ENCODE data around the gene CCDC78. TPM values are rescaled to one million over a fixed set of nuclear protein-coding genes. Genes with fewer than 3 reads are reported as not detected.
A peak's percentile ranks its signal among the peaks of the same experiment; 100 is the strongest.

CCDC78 gene
- total and polyA plus RNA-seq, 4 donors: 0.39 to 1.7 (median 0.97) TPM; not detected in 1

DNA sequence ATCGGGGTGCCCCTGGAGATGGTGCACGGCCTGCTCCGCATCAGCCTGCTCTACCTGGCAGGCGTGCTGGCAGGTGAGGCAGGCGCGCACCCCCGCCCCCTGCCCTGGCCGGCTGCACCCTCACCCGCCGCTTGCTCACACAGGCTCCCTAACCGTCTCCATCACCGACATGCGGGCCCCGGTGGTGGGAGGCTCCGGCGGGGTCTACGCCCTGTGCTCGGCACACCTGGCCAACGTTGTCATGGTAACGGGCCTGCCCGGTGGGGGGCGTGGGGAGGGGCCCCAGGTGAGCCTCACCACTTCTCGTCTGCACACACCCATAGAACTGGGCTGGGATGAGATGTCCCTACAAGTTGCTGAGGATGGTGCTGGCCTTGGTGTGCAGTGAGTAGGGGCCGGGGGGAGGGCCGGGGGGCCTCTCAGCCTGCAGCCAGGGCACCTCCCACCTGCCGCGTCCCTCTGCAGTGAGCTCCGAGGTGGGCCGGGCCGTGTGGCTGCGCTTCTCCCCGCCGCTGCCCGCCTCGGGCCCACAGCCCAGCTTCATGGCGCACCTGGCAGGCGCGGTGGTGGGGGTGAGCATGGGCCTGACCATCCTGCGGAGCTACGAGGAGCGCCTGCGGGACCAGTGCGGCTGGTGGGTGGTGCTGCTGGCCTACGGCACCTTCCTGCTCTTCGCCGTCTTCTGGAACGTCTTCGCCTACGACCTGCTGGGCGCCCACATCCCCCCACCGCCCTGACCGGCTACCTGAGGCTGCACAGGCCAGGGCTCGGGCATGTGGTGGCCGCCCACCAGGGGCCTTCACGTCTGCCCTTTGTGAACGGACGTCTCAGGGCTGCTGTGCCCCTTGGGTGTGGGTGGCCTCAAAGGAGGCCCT lies 48.7 kb downstream of the CCDC78 start:
- Histone ChIP-seq H3K36me3 (ENCODE audit: control insufficient read depth in 1 of 2, insufficient read depth in 2 of 2, low read length in 1 of 2) (peaks cover 0 to 10% of the 10 kb centered on the region in 2 donors), H3K4me1 (ENCODE audit: control insufficient read depth in 1 of 2, insufficient read depth in 2 of 2, low read length in 2 of 2) (no peaks in the 10 kb centered on the region), H3K27ac (ENCODE audit: low read depth in 1 of 2, low read length in 2 of 2) (no peak overlapping the region), H3K27me3 (ENCODE audit: control insufficient read depth in 1 of 2, insufficient read depth in 2 of 2, low read length in 1 of 2) (no peaks in the 10 kb centered on the region), H3K9me3 (ENCODE audit: control insufficient read depth, low read length) (no peaks in the 10 kb centered on the region), H3K4me3 (ENCODE audit: low read length in 2 of 2) (no peak overlapping the region)
- no peak for DNase-seq
- 62 to 72% methylated on average over 56 to 57 of the region's 57 CpGs for WGBS, 2 donors
- no peak for ATAC-seq (ENCODE audit: low FRiP score)
- intact Hi-C loops (cut with DNase I): no loop called here

DNA sequence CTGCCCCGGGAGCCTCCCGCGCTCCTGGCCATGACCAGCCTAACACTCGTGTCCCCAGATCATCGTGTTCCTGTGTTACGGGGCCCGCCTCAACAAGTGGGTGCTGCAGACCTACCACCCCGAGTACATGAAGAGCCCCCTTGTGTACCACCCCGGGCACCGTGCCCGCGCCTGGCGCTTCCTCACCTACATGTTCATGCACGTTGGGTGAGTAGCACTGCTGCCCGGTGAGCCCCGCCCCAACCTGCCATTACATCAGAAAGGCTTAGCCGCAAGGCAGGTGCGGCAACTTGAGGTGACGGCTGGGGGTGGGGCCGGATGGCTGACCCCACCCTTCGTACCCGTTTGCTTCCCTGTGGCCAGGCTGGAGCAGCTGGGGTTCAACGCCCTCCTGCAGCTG lies 49.3 kb downstream of the CCDC78 start:
- Histone ChIP-seq H3K9me3 (ENCODE audit: control insufficient read depth, low read length) (no peaks in the 10 kb centered on the region), H3K36me3 (ENCODE audit: control insufficient read depth in 1 of 2, insufficient read depth in 2 of 2, low read length in 1 of 2) (peaks cover 0 to 12% of the 10 kb centered on the region in 2 donors), H3K27me3 (ENCODE audit: control insufficient read depth in 1 of 2, insufficient read depth in 2 of 2, low read length in 1 of 2) (no peaks in the 10 kb centered on the region), H3K27ac (ENCODE audit: low read depth in 1 of 2, low read length in 2 of 2) (no peak overlapping the region), H3K4me3 (ENCODE audit: low read length in 2 of 2) (no peak overlapping the region), H3K4me1 (ENCODE audit: control insufficient read depth in 1 of 2, insufficient read depth in 2 of 2, low read length in 2 of 2) (no peaks in the 10 kb centered on the region)
- ATAC-seq (ENCODE audit: low FRiP score): no peak
- 77 to 80% methylated on average over 23 of the region's 23 CpGs for WGBS, 2 donors
- intact Hi-C loops (cut with DNase I): no loop called here
- DNase-seq: no peak

DNA sequence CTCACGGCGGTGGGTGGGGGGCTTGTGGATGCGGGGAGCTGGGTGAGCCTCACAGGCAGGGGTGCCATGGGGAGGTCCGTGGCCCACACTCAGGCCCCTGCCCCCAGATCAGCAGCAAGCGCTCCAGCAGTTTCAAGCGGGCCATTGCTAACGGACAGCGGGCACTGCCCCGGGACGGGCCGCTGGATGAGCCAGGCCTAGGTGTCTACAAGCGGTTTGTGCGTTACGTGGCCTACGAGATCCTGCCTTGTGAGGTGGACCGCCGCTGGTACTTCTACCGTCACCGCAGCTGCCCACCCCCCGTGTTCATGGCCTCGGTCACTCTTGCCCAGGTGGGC lies 49.7 kb downstream of the CCDC78 start:
- Histone ChIP-seq H3K27me3 (ENCODE audit: control insufficient read depth in 1 of 2, insufficient read depth in 2 of 2, low read length in 1 of 2) (no peaks in the 10 kb centered on the region), H3K4me3 (ENCODE audit: low read length in 2 of 2) (no peak overlapping the region), H3K36me3 (ENCODE audit: control insufficient read depth in 1 of 2, insufficient read depth in 2 of 2, low read length in 1 of 2) (peaks cover 0 to 11% of the 10 kb centered on the region in 2 donors), H3K9me3 (ENCODE audit: control insufficient read depth, low read length) (no peaks in the 10 kb centered on the region), H3K27ac (ENCODE audit: low read depth in 1 of 2, low read length in 2 of 2) (no peak overlapping the region), H3K4me1 (ENCODE audit: control insufficient read depth in 1 of 2, insufficient read depth in 2 of 2, low read length in 2 of 2) (no peaks in the 10 kb centered on the region)
- no peak for ATAC-seq (ENCODE audit: low FRiP score)
- 93 to 94% methylated on average over 21 of the region's 21 CpGs for WGBS, 2 donors
- intact Hi-C loops (cut with DNase I): no loop called here
- DNase-seq: no peak

DNA sequence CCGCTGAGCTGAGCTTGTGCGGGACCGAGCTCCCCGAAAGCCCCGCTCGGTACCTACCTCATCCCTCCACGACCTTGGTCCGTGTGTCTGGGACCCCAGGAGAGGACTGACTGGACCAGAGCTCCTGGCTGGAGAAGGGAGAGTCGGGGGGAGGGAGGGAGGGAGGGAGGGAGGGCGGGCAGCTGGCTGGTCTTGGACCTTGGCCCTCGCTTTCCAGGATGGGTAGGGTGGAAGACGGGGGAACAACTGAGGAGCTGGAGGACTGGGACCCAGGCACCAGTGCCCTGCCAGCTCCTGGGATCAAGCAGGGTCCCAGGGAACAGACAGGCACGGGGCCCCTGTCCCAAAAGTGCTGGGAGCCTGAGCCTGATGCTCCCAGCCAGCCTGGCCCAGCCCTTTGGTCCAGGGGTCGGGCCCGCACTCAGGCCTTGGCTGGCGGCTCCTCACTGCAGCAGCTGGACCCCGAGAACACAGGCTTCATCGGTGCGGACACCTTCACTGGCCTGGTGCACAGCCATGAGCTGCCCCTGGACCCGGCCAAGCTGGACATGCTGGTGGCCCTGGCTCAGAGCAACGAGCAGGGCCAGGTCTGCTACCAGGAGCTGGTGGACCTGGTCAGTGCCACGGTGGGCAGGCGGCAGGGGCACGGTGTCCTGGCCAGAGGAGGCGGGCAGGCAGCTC lies 50.2 kb downstream of the CCDC78 start:
- intact Hi-C loops (cut with DNase I): no loop called here
- Histone ChIP-seq H3K4me1 (ENCODE audit: control insufficient read depth in 1 of 2, insufficient read depth in 2 of 2, low read length in 2 of 2) (no peaks in the 10 kb centered on the region), H3K27ac (ENCODE audit: low read depth in 1 of 2, low read length in 2 of 2) (no peak overlapping the region), H3K4me3 (ENCODE audit: low read length in 2 of 2) (peak overlapping the region in 1 of 2 donors; percentile 29), H3K36me3 (ENCODE audit: control insufficient read depth in 1 of 2, insufficient read depth in 2 of 2, low read length in 1 of 2) (peaks cover 0 to 11% of the 10 kb centered on the region in 2 donors), H3K27me3 (ENCODE audit: control insufficient read depth in 1 of 2, insufficient read depth in 2 of 2, low read length in 1 of 2) (no peaks in the 10 kb centered on the region), H3K9me3 (ENCODE audit: control insufficient read depth, low read length) (no peaks in the 10 kb centered on the region)
- ATAC-seq (ENCODE audit: low FRiP score) (no peak), DNase-seq (no peak)
- WGBS, 2 donors: 37 to 53% methylated on average over 17 to 25 of the region's 25 CpGs

DNA sequence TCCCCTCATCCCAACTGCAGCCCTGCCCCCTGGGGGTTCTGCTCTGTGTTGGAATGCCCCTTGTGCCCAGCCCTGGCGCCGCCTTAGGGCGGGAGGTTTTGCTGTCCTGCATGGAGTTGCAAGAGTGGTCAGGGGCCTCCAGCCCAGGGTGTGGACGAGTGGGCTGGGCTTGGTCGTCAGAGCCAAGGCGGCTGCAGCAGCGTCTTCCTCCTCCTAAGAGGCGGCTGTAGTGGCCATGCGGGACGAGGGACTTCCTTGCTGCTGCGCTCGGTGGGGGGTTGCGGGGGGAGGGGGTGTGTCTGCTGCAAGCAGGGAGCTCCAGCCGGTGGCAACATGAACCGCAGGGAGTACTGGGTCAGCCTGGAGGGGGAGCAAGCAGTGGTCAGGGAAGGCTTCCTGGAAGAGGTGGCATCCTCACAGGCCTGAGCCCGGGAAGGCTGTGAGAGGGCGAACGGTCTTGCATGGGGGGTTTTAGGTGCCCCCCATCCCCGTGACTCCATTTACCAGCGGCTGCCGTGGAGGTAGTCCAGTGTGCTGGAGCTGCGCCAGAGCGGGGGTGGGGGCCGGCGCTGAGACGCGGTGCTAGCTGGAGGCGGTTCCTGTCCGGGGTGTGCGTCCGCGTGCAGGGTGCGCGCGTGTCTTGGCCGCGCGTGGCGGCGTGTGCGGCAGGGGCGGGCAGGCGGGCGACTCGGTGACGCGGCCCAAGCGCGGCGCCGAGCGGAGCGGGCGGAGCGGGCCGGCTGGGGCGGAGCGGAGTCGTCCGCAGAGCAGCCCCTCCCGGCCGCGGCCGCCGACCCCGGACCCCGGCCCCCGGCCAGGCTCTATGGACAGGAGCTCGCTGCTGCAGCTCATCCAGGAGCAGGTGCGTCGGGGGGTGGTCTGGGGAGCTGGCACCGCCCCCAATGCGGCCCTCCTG lies 51.0 kb downstream of the CCDC78 start, which contains the start of gene RHBDL1:
Gene RHBDL1 (plus strand): TSS at position 704 of the 916 bp plus-strand sequence. CDS start 120 bp downstream, at position 824.
- intact Hi-C loops (cut with DNase I): no loop called here
- no peak for ATAC-seq (ENCODE audit: low FRiP score)
- WGBS, 2 donors: 6 to 7% methylated on average over 43 to 73 of the region's 73 CpGs

DNA sequence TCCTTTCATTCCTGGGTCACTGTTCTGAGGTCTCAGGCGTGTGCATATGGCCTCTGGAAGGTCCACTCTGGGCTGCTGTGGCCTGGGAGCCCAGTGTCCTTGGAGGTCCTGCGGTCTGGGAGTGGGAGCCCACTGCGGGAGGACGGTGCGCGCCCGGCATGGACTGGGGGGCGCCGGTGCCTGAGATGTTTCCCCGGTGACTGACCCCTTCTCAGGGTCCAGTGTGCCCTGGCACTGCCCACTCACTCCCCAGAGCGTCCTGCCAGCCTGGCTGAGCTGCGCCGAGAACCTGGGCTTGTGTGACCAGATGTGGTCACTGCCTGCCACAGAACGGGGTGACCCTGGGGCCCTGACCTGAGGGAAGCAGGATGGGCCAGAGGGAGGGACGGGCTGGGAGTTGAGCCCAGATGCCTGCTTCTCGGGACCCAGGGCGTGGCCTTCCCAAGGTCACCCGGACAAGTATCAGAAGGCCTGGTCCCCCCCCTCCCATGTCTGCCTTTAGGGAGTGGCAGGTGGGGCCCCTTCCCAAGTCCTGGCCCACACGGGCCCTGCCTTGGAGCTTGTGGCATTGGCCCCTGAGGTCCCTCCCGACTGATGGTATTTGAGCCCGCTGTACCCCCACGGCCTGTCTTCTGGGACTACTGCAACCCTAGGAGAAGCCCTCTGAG lies 51.9 kb downstream of the CCDC78 start:
- 80 to 83% methylated on average over 21 to 22 of the region's 22 CpGs for WGBS, 2 donors
- Histone ChIP-seq H3K27ac (ENCODE audit: low read depth in 1 of 2, low read length in 2 of 2) (no peak overlapping the region), H3K9me3 (ENCODE audit: control insufficient read depth, low read length) (no peaks in the 10 kb centered on the region), H3K4me3 (ENCODE audit: low read length in 2 of 2) (no peak overlapping the region), H3K27me3 (ENCODE audit: control insufficient read depth in 1 of 2, insufficient read depth in 2 of 2, low read length in 1 of 2) (no peaks in the 10 kb centered on the region), H3K36me3 (ENCODE audit: control insufficient read depth in 1 of 2, insufficient read depth in 2 of 2, low read length in 1 of 2) (peaks cover 0 to 14% of the 10 kb centered on the region in 2 donors), H3K4me1 (ENCODE audit: control insufficient read depth in 1 of 2, insufficient read depth in 2 of 2, low read length in 2 of 2) (no peaks in the 10 kb centered on the region)
- DNase-seq (no peak), ATAC-seq (ENCODE audit: low FRiP score) (no peak)
- intact Hi-C loops (cut with DNase I): no loop called here

More for the DNA sequence above, 51.0 kb downstream of the CCDC78 start, which contains the start of gene RHBDL1:
- Histone ChIP-seq H3K4me3 (ENCODE audit: low read length in 2 of 2) (peak within 1 kb of the TSS in 1 of 2 donors; percentile 29), H3K4me1 (ENCODE audit: control insufficient read depth in 1 of 2, insufficient read depth in 2 of 2, low read length in 2 of 2) (no peaks in the 10 kb centered on the region), H3K36me3 (ENCODE audit: control insufficient read depth in 1 of 2, insufficient read depth in 2 of 2, low read length in 1 of 2) (peaks cover 0 to 14% of the 10 kb centered on the region in 2 donors), H3K9me3 (ENCODE audit: control insufficient read depth, low read length) (no peaks in the 10 kb centered on the region), H3K27me3 (ENCODE audit: control insufficient read depth in 1 of 2, insufficient read depth in 2 of 2, low read length in 1 of 2) (no peaks in the 10 kb centered on the region), H3K27ac (ENCODE audit: low read depth in 1 of 2, low read length in 2 of 2) (no peak within 1 kb of the TSS)
- no peak for DNase-seq

DNA sequence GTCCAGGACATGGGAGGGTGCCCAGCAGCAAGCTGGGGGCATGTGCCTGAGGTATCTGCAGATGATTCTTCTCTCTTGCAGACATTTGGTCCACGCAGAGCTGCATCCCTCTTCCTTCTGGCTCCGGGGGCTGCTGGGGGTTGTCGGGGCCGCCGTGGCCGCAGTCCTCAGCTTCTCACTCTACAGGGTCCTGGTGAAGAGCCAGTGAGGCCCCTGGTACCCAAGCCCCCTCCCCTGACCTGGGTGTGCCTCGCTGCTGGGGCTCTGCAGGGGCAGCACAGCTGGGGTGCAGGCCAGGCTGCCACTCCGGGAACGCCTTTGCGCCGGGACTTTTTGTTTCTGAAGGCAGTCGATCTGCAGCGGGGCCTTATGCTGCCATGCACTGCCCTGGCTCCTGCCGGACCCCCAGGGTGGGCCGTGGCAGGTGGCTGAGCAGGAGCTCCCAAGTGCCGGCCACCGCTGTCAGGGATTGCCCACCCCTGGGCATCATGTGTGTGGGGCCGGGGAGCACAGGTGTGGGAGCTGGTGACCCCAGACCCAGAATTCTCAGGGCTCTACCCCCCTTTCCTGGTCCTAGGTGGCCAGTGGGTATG lies 52.7 kb downstream of the CCDC78 start:
- Histone ChIP-seq H3K27me3 (ENCODE audit: control insufficient read depth in 1 of 2, insufficient read depth in 2 of 2, low read length in 1 of 2) (no peaks in the 10 kb centered on the region), H3K4me3 (ENCODE audit: low read length in 2 of 2) (no peak overlapping the region), H3K27ac (ENCODE audit: low read depth in 1 of 2, low read length in 2 of 2) (no peak overlapping the region), H3K4me1 (ENCODE audit: control insufficient read depth in 1 of 2, insufficient read depth in 2 of 2, low read length in 2 of 2) (no peaks in the 10 kb centered on the region), H3K9me3 (ENCODE audit: control insufficient read depth, low read length) (no peaks in the 10 kb centered on the region), H3K36me3 (ENCODE audit: control insufficient read depth in 1 of 2, insufficient read depth in 2 of 2, low read length in 1 of 2) (peaks cover 0 to 14% of the 10 kb centered on the region in 2 donors)
- WGBS, 2 donors: 90 to 91% methylated on average over 18 of the region's 18 CpGs
- DNase-seq (no peak), ATAC-seq (ENCODE audit: low FRiP score) (no peak)
- intact Hi-C loops (cut with DNase I): no loop called here

Measured in aorta (tissue), 5 donors.